K562 (cell line): ENCODE measurements around the gene HNRNPA2B1. TPM values are rescaled to one million over a fixed set of nuclear protein-coding genes. Genes with fewer than 3 reads are reported as not detected.

Experiments
- DNMT1 ChIP-seq: fragments of 450-650 bp; IDR thresholded peaks from 2 replicates; pipeline ENCODE4 v1.6.1; 2016; ENCODE audit warnings: antibody characterized with exemption, mild to moderate bottlenecking
- E2F3 ChIP-seq: fragments of 250-450 bp; sonication (Bioruptor Pico); IDR thresholded peaks from 2 replicates; pipeline ENCODE4 v1.4.0; 2020; ENCODE audit warnings: mild to moderate bottlenecking
- EHMT2 ChIP-seq: fragments of 450-650 bp; IDR thresholded peaks from 2 replicates; pipeline ENCODE4 v1.6.1; 2018; ENCODE audit warnings: antibody characterized with exemption
- ETV6 ChIP-seq, 3 experiments: fragments of 150-350 bp in 1 of 3; sonication (generic) in 1 of 3; formaldehyde crosslinking in 1 of 3; IDR thresholded peaks; 2 replicates each; pipeline versions ENCODE4 v1.6.1 to v1.8.0; 2014 to 2022; ENCODE audit warnings: borderline replicate concordance in 2 of 3, low read depth in 2 of 3, antibody characterized with exemption in 1 of 3, low read length in 1 of 3, mild to moderate bottlenecking in 1 of 3, missing genetic modification reagents in 1 of 3
- GATA2 ChIP-seq: sonication (generic); formaldehyde crosslinking; IDR thresholded peaks from 2 replicates; pipeline ENCODE4 v1.4.0; 2020; ENCODE audit warnings: mild to moderate bottlenecking, missing genetic modification reagents
- GATAD2A ChIP-seq: fragments of 450-650 bp; IDR thresholded peaks from 2 replicates; pipeline ENCODE4 v1.6.1; 2017
- MAX ChIP-seq: sonication (generic); formaldehyde crosslinking; IDR thresholded peaks from 2 replicates; pipeline ENCODE4 v1.9.0; 2022; ENCODE audit warnings: mild to moderate bottlenecking, missing genetic modification reagents
- MEIS2 ChIP-seq: fragments of 450-650 bp; IDR thresholded peaks from 2 replicates; pipeline ENCODE4 v1.6.1; 2014; ENCODE audit warnings: mild to moderate bottlenecking; ENCODE audit not compliant: partially characterized antibody
- MTA1 ChIP-seq: fragments of 450-650 bp; IDR thresholded peaks from 2 replicates; pipeline ENCODE4 v1.6.1; 2017; ENCODE audit warnings: borderline replicate concordance
- NCOR1 ChIP-seq: fragments of 450-650 bp; IDR thresholded peaks from 2 replicates; pipeline ENCODE4 v1.6.1; 2016; ENCODE audit warnings: mild to moderate bottlenecking, moderate library complexity
- NELFE ChIP-seq: IDR thresholded peaks from 2 replicates; pipeline ENCODE4 v1.6.1; 2011; ENCODE audit warnings: mild to moderate bottlenecking; ENCODE audit not compliant: insufficient read depth, insufficient read length
- NFIC ChIP-seq: fragments of 450-650 bp; IDR thresholded peaks from 2 replicates; pipeline ENCODE4 v1.6.1; 2017; ENCODE audit warnings: mild to moderate bottlenecking, inconsistent platforms
- RBM39 ChIP-seq: fragments of 200-400 bp; formaldehyde crosslinking; optimal IDR thresholded peaks from 2 replicates; pipeline ENCODE3; 2018; ENCODE audit warnings: low read depth, low read length
- SETDB1 ChIP-seq: IDR thresholded peaks from one replicate; pipeline ENCODE4 v1.6.1; 2012; ENCODE audit warnings: low read length, control low read depth, inconsistent platforms
- SFPQ ChIP-seq: fragments of 200-400 bp; formaldehyde crosslinking; IDR thresholded peaks from 2 replicates; pipeline ENCODE4 v1.6.1; 2017; ENCODE audit warnings: mild to moderate bottlenecking, low read depth, low read length, moderate library complexity
- SMARCE1 ChIP-seq: fragments of 450-650 bp; IDR thresholded peaks from 2 replicates; pipeline ENCODE4 v1.7.1; 2016; ENCODE audit warnings: mild to moderate bottlenecking
- SRSF9 ChIP-seq: fragments of 200-400 bp; formaldehyde crosslinking; IDR thresholded peaks from 2 replicates; pipeline ENCODE4 v1.6.1; 2017; ENCODE audit warnings: low read depth, low read length, borderline replicate concordance
- THRB ChIP-seq: fragments of 450-650 bp; formaldehyde crosslinking; conservative IDR thresholded peaks from 2 replicates; pipeline ENCODE4 v1.4.0; 2022; ENCODE audit warnings: mild to moderate bottlenecking, missing genetic modification characterization
- ZBTB2 ChIP-seq: fragments of 450-650 bp; IDR thresholded peaks from 2 replicates; pipeline ENCODE4 v1.6.1; 2016; ENCODE audit warnings: antibody characterized with exemption
- ZBTB34 ChIP-seq: fragments of 250-450 bp; sonication (Bioruptor Pico); IDR thresholded peaks from 2 replicates; pipeline ENCODE4 v1.8.0; 2021; ENCODE audit warnings: mild to moderate bottlenecking, moderate library complexity
- ZNF699 ChIP-seq: fragments of 250-450 bp; sonication (Bioruptor Pico); IDR thresholded peaks from 2 replicates; pipeline ENCODE4 v1.8.0; 2021; ENCODE audit warnings: mild to moderate bottlenecking, moderate library complexity; ENCODE audit not compliant: insufficient replicate concordance
- ZNF75A ChIP-seq: fragments of 450-650 bp; formaldehyde crosslinking; IDR thresholded peaks from 2 replicates; pipeline ENCODE4 v1.4.0; 2020; ENCODE audit warnings: mild to moderate bottlenecking
- polyA plus RNA-seq, 8 experiments: library from polyadenylated mRNA; depleted of rRNA in 4 of 8; stranded (reverse) in 5 of 8; unstranded in 3 of 8; fragments of >200 nt; fragmentation: Nextera tagmentation in 2 of 8; fragmentation: Illumina TruSeq in 1 of 8; extraction: Ambion mirVana in 2 of 8; extraction: Trizol in 1 of 8; gene quantifications; 2 replicates each; pipeline versions ENCODE4 v1.2.1 to v1.2.3, GENCODE V29; 2011 to 2014; ENCODE audit warnings: inconsistent platforms in 1 of 8, missing spikeins in 1 of 8
- total RNA-seq, 7 experiments: library from RNA; depleted of rRNA in 6 of 7; stranded (reverse); fragments of >200 nt in 6 of 7; fragmentation: Illumina TruSeq in 2 of 7; extraction: Trizol in 2 of 7; gene quantifications; 2 replicates each; pipeline versions ENCODE4 v1.2.1 to v1.2.3, GENCODE V29; 2011 to 2021; ENCODE audit warnings: low replicate concordance in 1 of 7

Gene HNRNPA2B1
- total and polyA plus RNA-seq, 9 of the 15 experiments (the other 6 are each of a cell fraction or from before 2014, with no cell fraction given): 630 to 1,989 (median 865) TPM

- TF ChIP-seq THRB (CRISPR knock-in tag) (peak; percentile 89), ZBTB34 (CRISPR knock-in tag) (no peak), MTA1 (no peak), ZNF699 (CRISPR knock-in tag) (no peak), SFPQ (no peak; the same call in 1 of the 2 replicates), MEIS2 (no peak), SMARCE1 (no peak), ZBTB2 (no peak), RBM39 (no peak), NELFE (no peak), NFIC (peak; percentile 25; the same call in 1 of the 2 replicates), EHMT2 (peak; percentile 37; the same call in 1 of the 2 replicates), SRSF9 (no peak), SETDB1 (no peak), DNMT1 (no peak; the same call in 1 of the 2 replicates), GATAD2A (no peak), NCOR1 (peak; percentile 46; the same call in 1 of the 2 replicates), ZNF75A (CRISPR knock-in tag) (no peak), ETV6 (IDR thresholded peaks at IDR 0.05; ENCODE audit: borderline replicate concordance in 1 of 2, low read depth in 2 of 2, low read length in 1 of 2) (no peak), ETV6 (CRISPR knock-in tag; IDR thresholded peaks at IDR 0.05; ENCODE audit: borderline replicate concordance) (no peak), MAX (0 out of 2 replicates have a peak, but pooled peaks have one; percentile 25), E2F3 (no peak), GATA2 (CRISPR knock-in tag) (no peak)
These were observed 13.0 kb downstream of the HNRNPA2B1 start (continued) for GRCh38 chr7:26187380-26188205.
